Esophagus mucosa (tissue), 1 donor: Measurements from ENCODE around the gene CENPH. TPM values are rescaled to one million over a fixed set of nuclear protein-coding genes. Genes with fewer than 3 reads are reported as not detected.
"Not testable (repeated sequence)": the region's sequence is repeated elsewhere in the genome, so short reads cannot be mapped to it uniquely, and the experiment has no call there.

Experiments
- ATAC-seq: fragments of 200-7000 bp; cut with Tn5 transposase; one replicate; pipeline ENCODE4 v1.9.1; 2020
- total RNA-seq: library from RNA; stranded (reverse); gene quantifications from one replicate; pipeline ENCODE4 v1.2.4, GENCODE V29; 2023
- donor health status: DM: yes; HTN: yes; CAD: no.

CENPH gene
- 9.8 TPM for total RNA-seq

- ATAC-seq, result peak; percentile 97
Measured at GRCh38 chr5:69189162-69190086, at the start of gene CENPH. Gene CENPH, plus strand, starts transcription at chr5:69189583. Its CDS starts 52 bp downstream, at chr5:69189635.

GRCh38 chr5:69140239-69140638 lies 49.1 kb upstream of the CENPH start:
- ATAC-seq, result not testable (repeated sequence)

GRCh38 chr5:69140827-69141226 lies 48.6 kb upstream of the CENPH start:
- ATAC-seq, result no peak

DNA sequence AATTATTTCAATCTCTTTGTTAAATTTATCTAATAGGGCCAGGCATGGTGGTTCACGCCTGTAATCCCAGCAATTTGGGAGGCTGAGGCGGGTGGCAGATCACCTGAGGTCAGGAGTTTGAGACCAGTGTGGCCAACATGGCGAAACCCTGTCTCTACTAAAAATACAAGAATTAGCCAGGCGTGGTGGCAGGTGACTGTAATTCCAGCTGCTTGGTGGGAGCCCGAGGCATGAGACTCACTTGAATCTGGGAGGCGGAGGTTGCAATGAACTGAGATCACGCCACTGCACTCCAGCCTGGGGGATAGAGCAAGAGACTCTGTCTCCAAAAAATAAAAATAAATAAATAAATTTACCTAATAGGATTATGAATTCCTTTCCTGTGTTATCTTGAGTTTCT lies 40.8 kb upstream of the CENPH start:
- not testable (repeated sequence) for ATAC-seq

DNA sequence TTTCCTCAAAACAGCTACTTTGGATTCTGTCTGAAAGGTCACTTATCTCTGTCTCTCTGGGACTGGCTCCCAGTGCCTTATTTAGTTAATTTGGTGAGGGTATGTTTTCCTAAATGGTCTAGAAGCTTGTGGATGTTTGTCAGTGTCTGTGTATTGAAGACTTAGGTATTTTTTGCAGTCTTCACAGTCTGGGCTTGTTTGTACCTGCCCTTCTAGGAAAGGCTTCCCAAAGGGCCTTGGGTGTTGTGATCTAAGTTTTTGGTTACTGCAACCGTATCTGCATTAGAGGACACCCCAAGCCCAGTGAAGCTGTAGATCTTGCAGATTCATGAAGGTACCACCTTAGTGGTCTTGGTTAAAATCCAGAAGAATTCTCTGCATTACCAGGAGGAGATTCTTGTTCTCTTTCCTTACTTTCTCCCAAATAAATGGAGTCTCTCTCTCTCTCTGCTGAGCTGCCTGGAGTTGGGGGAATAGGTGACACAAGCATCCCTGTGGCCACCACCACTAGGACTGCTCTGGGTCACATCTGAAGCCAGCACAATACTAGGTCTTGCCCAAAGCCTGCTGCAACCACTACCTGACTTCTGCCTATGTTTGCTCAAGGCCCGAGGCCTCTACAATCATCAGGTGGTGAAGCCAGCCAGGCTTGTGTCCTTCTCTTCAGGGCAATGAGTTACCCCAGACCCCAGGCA lies 40.3 kb upstream of the CENPH start:
- ATAC-seq, result no peak

DNA sequence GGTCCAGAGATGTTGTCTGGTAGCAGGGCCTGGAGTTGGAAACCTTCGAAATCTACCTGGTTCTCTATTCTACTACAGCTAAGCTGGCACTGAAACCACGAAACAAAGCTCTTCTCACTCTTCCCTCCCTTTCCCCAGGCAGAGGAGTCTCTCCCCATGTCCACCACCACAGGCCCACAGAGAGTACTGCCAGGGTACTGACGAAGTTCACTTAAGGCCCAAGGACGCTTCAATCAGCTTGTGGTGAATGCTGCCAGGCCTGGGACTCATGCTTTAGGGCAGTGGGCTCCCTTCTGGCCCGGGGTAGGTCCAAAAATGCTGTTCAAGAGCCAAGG lies 39.7 kb upstream of the CENPH start:
- ATAC-seq, result no peak

DNA sequence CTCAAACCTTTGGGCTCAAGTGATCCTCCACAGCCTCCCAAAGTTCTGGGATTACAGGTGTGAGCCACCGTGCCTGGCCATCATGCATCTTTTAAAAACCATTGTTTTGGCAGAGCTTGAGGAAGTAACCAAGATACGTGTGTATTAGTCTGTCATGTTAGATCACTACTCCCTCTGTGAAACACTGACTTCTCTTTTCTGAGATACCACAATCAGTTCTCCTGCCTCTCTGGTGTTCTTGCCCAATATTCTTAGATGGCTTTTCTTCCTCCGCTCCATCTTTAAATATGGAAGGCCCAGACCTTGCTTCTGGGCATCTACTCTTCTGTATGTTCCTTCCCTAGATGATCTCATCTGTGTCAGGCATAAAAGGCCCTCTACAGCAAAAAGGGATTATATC lies 36.7 kb upstream of the CENPH start:
- no peak for ATAC-seq

- no peak for ATAC-seq
Measured at GRCh38 chr5:69156456-69156855, 32.9 kb upstream of the CENPH start.

DNA sequence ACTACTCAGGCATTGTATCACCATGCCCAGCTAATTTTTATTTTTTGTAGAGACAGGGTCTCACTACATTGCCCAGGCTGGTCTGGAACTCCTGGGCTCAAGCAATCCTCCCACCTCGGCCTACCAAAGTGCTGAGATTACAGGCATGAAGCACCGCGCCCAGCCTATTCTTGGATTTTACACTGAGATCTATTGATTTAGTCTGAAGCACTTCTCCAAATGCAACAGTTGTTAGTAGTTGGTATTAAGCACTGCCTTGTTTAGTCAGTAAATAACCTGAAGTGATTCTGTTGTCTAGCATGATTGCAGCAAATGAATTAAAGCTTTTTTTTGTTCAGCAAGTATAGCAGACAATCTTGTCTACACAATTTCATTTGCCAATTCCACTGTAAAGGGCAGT lies 31.3 kb upstream of the CENPH start:
- ATAC-seq, result no peak

DNA sequence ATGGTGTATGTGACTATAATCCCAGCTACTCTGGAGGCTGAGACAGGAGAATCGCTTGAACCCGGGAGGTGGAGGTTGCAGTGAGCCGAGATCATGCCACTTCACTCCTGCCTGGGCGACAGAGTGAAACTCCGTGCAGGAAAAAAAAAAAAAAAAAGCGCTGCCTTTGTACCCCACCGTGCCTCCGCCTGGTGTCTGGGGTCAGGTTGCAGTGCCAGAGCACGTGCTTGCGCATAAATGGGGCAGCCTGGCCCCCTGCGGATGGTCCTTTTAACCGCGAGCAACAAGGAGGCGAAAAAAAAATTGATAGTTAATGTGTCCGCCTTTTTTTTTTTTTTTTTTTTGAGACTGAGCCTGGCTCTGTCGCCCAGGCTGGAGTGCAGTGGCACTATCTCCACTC lies 28.7 kb upstream of the CENPH start:
- ATAC-seq, result no peak

DNA sequence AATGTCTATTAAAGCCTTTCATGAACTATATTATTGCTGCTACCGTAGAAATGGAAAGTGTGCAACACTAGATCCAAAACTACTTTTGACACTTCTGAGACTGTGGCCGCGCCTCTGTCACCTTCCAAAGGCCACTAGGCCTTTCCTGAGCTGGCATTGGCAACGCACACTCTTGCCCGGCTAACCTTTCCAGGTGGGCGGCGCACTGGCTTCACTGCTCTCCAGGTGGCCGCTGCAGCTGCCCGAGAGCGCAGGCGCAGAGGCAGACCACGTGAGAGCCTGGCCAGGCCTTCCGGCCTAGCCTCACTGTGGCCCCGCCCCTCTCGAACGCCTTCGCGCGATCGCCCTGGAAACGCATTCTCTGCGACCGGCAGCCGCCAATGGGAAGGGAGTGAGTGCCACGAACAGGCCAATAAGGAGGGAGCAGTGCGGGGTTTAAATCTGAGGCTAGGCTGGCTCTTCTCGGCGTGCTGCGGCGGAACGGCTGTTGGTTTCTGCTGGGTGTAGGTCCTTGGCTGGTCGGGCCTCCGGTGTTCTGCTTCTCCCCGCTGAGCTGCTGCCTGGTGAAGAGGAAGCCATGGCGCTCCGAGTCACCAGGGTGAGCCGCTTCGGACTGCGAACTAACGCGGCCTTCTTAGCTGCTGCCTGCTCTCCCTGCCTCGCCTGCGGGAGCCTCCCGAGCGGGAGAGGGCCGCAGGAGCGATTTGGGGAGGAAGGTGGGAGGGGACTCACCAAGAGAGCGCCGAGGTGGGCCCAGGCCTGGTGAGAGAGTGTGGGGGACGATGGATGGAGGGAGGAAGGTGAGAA lies 22.5 kb upstream of the CENPH start, which contains the start of gene CCNB1:
Gene CCNB1 (plus strand): TSS at position 465 of the 807 bp plus-strand sequence. CDS start 113 bp downstream, at position 578.
- peak; percentile 100 for ATAC-seq

GRCh38 chr5:69167493-69167855 lies 21.9 kb upstream of the CENPH start:
- ATAC-seq, result no peak

GRCh38 chr5:69167929-69168328 lies 21.5 kb upstream of the CENPH start:
- no peak for ATAC-seq

DNA sequence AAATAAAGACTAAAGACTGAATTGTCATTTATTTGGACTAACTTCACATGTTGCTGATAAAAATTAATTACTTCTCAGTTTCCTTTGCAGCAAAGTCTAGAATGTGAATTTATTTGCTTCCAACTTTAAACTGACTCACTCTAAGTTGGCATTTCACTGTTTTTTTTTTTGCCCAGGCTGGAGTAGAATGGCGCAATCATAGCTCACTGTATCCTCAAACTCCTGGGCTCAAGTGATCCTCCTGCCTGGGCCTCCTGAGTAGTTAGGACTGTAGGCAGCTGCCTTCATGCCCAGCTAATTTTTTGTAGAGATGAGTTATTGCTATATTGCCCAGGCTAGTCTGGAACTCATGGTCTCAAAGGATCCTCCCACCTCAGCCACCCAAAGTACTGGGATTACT lies 18.9 kb upstream of the CENPH start:
- no peak for ATAC-seq

DNA sequence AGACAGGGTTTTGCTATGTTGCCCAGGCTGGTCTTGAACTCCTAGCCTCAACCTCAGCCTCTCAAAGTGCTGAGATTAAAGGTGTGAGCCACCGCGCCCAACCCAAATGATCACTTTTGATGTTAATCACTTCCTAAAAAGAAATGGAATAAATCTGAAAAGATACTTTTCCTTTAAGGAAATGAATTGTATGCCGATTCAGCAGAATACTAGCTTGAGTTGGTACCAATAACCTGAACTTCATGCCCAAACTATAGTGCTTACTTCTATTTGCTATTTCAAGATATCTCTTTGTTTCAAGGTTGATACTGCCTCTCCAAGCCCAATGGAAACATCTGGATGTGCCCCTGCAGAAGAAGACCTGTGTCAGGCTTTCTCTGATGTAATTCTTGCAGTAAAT lies 18.4 kb upstream of the CENPH start:
- ATAC-seq, result no peak

- not testable (repeated sequence) for ATAC-seq
Measured at GRCh38 chr5:69181659-69182293, 7.6 kb upstream of the CENPH start.

DNA sequence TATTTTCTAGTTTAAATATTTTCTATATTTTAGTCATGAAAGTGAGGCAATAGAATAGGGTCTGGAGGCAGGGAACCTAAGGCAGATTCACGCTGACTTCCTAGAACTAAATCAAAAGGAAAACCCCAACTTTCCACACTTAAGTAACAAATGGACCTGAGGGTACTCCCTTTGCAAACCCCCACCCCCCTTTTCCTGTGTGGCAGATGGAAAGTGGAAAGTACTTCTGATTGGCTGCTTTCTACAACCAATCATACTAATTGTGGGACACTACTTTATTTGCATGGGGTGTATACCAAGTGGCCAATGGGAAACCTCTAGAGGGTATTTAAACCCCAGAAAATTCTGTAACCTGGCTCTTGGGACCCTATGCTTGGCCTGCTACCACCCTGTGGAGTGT lies 4.8 kb upstream of the CENPH start:
- ATAC-seq, result no peak

GRCh38 chr5:69187342-69187741 lies 2.0 kb upstream of the CENPH start:
- no peak for ATAC-seq

- no peak for ATAC-seq
Measured at GRCh38 chr5:69188811-69189161, 597 bp upstream of the CENPH start.

GRCh38 chr5:69202497-69202896 lies 13.1 kb downstream of the CENPH start:
- ATAC-seq, result no peak

- no peak for ATAC-seq
Measured at GRCh38 chr5:69206528-69207190, 17.3 kb downstream of the CENPH start.

- no peak for ATAC-seq
Measured at GRCh38 chr5:69209602-69210001, 20.2 kb downstream of the CENPH start.
